ENCODE data around the gene NYAP2.

The NYAP2 gene

DNA sequence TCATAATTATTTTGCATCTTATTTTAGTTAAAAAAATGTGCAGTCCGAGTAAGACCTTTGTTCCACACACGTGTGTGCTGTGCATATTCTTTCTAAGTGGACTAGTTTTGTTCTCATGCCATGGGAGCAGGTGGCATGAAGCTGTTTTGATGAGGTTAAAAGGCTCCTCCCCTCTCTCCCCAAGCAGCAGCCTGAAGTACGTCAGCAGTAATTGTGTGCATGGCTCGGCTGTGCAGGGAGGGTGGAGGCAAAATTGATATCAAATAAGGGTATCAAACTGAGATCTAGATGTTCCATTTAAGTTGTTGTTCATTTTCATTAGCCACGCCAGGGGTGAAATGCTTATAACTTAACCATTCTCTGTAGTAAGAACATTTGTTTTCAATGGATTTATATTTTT, at the start of gene NYAP2:
Gene NYAP2, plus strand, starts transcription at position 207 of the 400 bp plus-strand sequence. CDS start 9,171 bp downstream, outside the sequence.
- H3K27ac ChIP-seq (ENCODE audit: low read depth, low read length, poor library complexity, severe bottlenecking) = no peak within 1 kb of the TSS
- H3F3A ChIP-seq (ENCODE audit: insufficient read depth, low read length) = no peaks in the 10 kb centered on the region
- TF ChIP-seq EZH2 (IDR thresholded peaks at IDR 0.05; ENCODE audit: borderline replicate concordance, low read length) = no peak
- H3K36me3 ChIP-seq (ENCODE audit: insufficient read depth, low read length) = no peaks in the 10 kb centered on the region
- no peaks in the 10 kb centered on the region for H3K79me2 ChIP-seq (ENCODE audit: insufficient read depth, low read length)
- no peaks in the 10 kb centered on the region for H3K9me2 ChIP-seq (ENCODE audit: low read depth, low read length)
- H3K4me3 ChIP-seq (ENCODE audit: low read depth, low read length, poor library complexity, severe bottlenecking) = no peak within 1 kb of the TSS
- H2AFZ ChIP-seq (ENCODE audit: low read length) = no peak within 1 kb of the TSS
- no peak within 1 kb of the TSS for H3K9ac ChIP-seq (ENCODE audit: low read length)
- no peaks in the 10 kb centered on the region for H3K27me3 ChIP-seq (ENCODE audit: insufficient read depth, low read length)
- H3K4me1 ChIP-seq (ENCODE audit: insufficient read depth, low read length, severe bottlenecking) = no peaks in the 10 kb centered on the region
- H4K20me1 ChIP-seq (ENCODE audit: insufficient read depth, low read length) = no peaks in the 10 kb centered on the region
- H3K9me3 ChIP-seq (ENCODE audit: low read length) = no peaks in the 10 kb centered on the region
- H3K4me2 ChIP-seq (ENCODE audit: low read length) = no peak within 1 kb of the TSS

DNA sequence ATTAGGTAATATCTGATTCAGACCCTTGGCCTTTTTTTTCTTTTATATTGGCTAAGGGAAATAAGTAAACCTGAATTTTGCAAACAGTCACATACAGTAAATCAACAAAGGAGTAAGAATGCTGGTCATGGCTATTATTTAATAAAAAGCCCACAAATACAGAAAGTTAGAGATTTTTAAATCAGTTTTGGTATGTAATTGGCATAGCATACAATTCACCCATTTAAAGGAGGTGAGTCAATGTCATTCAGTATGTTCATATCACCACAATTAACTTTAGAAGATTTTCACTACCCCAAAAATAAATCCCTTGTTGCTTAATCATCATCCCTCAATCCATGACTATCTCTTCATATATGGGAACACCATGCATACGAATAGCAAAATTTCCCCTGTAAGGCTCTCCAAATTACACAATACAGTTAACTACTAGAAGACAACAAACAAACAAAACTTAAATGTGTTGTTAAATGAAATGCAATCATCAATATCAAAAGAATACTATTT, 45.9 kb upstream of the NYAP2 start:
- Histone ChIP-seq H3K36me3 (ENCODE audit: insufficient read depth, low read length) (no peaks in the 10 kb centered on the region), H3K4me3 (ENCODE audit: low read depth, low read length, poor library complexity, severe bottlenecking) (no peak overlapping the region), H3K27me3 (ENCODE audit: insufficient read depth, low read length) (no peaks in the 10 kb centered on the region), H3K9me3 (ENCODE audit: low read length) (no peaks in the 10 kb centered on the region), H2AFZ (ENCODE audit: low read length) (no peak overlapping the region), H3K27ac (ENCODE audit: low read depth, low read length, poor library complexity, severe bottlenecking) (no peak overlapping the region), H3K9me2 (ENCODE audit: low read depth, low read length) (no peaks in the 10 kb centered on the region), H4K20me1 (ENCODE audit: insufficient read depth, low read length) (no peaks in the 10 kb centered on the region), H3F3A (ENCODE audit: insufficient read depth, low read length) (no peaks in the 10 kb centered on the region), H3K9ac (ENCODE audit: low read length) (no peak overlapping the region), H3K4me1 (ENCODE audit: insufficient read depth, low read length, severe bottlenecking) (no peaks in the 10 kb centered on the region), H3K79me2 (ENCODE audit: insufficient read depth, low read length) (no peaks in the 10 kb centered on the region), H3K4me2 (ENCODE audit: low read length) (no peak overlapping the region)
- TF ChIP-seq EZH2 (IDR thresholded peaks at IDR 0.05; ENCODE audit: borderline replicate concordance, low read length) = no peak
- TF ChIP-seq, protein P1, sequence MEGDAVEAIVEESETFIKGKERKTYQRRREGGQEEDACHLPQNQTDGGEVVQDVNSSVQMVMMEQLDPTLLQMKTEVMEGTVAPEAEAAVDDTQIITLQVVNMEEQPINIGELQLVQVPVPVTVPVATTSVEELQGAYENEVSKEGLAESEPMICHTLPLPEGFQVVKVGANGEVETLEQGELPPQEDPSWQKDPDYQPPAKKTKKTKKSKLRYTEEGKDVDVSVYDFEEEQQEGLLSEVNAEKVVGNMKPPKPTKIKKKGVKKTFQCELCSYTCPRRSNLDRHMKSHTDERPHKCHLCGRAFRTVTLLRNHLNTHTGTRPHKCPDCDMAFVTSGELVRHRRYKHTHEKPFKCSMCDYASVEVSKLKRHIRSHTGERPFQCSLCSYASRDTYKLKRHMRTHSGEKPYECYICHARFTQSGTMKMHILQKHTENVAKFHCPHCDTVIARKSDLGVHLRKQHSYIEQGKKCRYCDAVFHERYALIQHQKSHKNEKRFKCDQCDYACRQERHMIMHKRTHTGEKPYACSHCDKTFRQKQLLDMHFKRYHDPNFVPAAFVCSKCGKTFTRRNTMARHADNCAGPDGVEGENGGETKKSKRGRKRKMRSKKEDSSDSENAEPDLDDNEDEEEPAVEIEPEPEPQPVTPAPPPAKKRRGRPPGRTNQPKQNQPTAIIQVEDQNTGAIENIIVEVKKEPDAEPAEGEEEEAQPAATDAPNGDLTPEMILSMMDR (IDR thresholded peaks at IDR 0.05; ENCODE audit: low read length) = no peak

DNA sequence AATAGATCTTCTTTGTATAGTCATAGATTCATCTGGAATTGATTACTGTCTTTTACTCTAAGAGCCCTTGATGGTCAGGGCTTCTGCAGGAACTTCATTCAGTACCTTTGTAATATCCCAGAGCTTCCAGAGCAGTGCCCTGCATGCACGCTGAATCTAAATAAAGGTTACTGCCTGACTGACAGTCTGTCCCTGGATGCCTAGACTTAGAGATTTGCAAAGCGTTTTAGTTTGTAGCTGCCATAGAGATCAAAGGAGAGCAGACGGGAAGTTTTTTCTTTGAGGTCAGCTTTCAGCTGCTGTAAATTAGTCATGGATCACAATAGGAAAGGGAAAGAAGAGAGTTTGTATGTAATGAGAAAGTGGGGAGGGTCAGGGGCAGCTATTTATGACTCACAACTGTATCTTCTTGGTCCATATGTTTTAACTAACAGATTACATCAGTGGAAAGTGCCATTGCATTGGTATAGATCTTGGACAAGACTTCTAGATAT, 45.2 kb upstream of the NYAP2 start:
- Histone ChIP-seq H3K9me3 (ENCODE audit: low read length) (no peaks in the 10 kb centered on the region), H3K4me1 (ENCODE audit: insufficient read depth, low read length, severe bottlenecking) (no peaks in the 10 kb centered on the region), H3K9me2 (ENCODE audit: low read depth, low read length) (no peaks in the 10 kb centered on the region), H3F3A (ENCODE audit: insufficient read depth, low read length) (no peaks in the 10 kb centered on the region), H3K9ac (ENCODE audit: low read length) (no peak overlapping the region), H2AFZ (ENCODE audit: low read length) (no peak overlapping the region), H4K20me1 (ENCODE audit: insufficient read depth, low read length) (no peaks in the 10 kb centered on the region), H3K4me2 (ENCODE audit: low read length) (no peak overlapping the region), H3K27me3 (ENCODE audit: insufficient read depth, low read length) (no peaks in the 10 kb centered on the region), H3K27ac (ENCODE audit: low read depth, low read length, poor library complexity, severe bottlenecking) (no peak overlapping the region), H3K79me2 (ENCODE audit: insufficient read depth, low read length) (no peaks in the 10 kb centered on the region), H3K4me3 (ENCODE audit: low read depth, low read length, poor library complexity, severe bottlenecking) (no peak overlapping the region), H3K36me3 (ENCODE audit: insufficient read depth, low read length) (no peaks in the 10 kb centered on the region)
- no peak for TF ChIP-seq EZH2 (IDR thresholded peaks at IDR 0.05; ENCODE audit: borderline replicate concordance, low read length)
- TF ChIP-seq, protein P1 (IDR thresholded peaks at IDR 0.05; ENCODE audit: low read length) = no peak

DNA sequence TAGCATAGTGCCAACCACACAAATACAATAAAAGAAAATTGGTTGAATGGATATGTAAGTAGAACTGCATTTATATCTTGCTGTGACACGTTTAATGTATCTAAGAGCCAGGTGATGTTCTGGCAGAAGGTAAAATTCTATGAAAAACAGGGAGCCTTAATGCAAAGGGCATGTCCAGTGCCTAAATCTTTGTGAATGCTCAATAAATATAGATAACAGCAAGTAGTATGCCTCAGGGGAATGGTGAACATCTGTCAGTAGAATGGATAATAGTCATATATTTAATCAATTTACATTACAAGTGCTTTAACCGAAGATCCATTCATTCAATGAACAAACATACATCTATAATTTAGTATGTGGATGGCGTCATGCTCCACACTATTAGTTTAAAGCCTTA, 43.7 kb upstream of the NYAP2 start:
- no peak overlapping the region for H3K4me3 ChIP-seq (ENCODE audit: low read depth, low read length, poor library complexity, severe bottlenecking)
- no peaks in the 10 kb centered on the region for H3K9me3 ChIP-seq (ENCODE audit: low read length)
- no peaks in the 10 kb centered on the region; the same call in 1 of the 2 replicates for H3K27me3 ChIP-seq (ENCODE audit: insufficient read depth, low read length)
- no peaks in the 10 kb centered on the region for H3K4me1 ChIP-seq (ENCODE audit: insufficient read depth, low read length, severe bottlenecking)
- no peak overlapping the region for H3K4me2 ChIP-seq (ENCODE audit: low read length)
- no peak overlapping the region for H3K27ac ChIP-seq (ENCODE audit: low read depth, low read length, poor library complexity, severe bottlenecking)
- H2AFZ ChIP-seq (ENCODE audit: low read length) = no peak overlapping the region
- H3K9ac ChIP-seq (ENCODE audit: low read length) = no peak overlapping the region
- no peaks in the 10 kb centered on the region for H3F3A ChIP-seq (ENCODE audit: insufficient read depth, low read length)
- no peaks in the 10 kb centered on the region for H3K9me2 ChIP-seq (ENCODE audit: low read depth, low read length)
- H3K36me3 ChIP-seq (ENCODE audit: insufficient read depth, low read length) = no peaks in the 10 kb centered on the region
- no peak for TF ChIP-seq EZH2 (IDR thresholded peaks at IDR 0.05; ENCODE audit: borderline replicate concordance, low read length)
- TF ChIP-seq, protein P1 (IDR thresholded peaks at IDR 0.05; ENCODE audit: low read length) = no peak
- H4K20me1 ChIP-seq (ENCODE audit: insufficient read depth, low read length) = no peaks in the 10 kb centered on the region
- H3K79me2 ChIP-seq (ENCODE audit: insufficient read depth, low read length) = no peaks in the 10 kb centered on the region
